Neural progenitor cell (in vitro differentiated cells): ENCODE measurements around the gene SLC4A1.

Experiments used
- EZH2 ChIP-seq: fragments of 200-600 bp; sonication (generic); IDR thresholded peaks from 2 replicates; pipeline ENCODE4 v1.6.1; 2017; ENCODE audit warnings: antibody characterized with exemption, mild to moderate bottlenecking, moderate library complexity
- EZH2phosphoT487 ChIP-seq: fragments of 200-600 bp; sonication (generic); IDR thresholded peaks from 2 replicates; pipeline ENCODE4 v1.6.1; 2017; ENCODE audit warnings: antibody characterized with exemption
- TF ChIP-seq, protein P1 (sequence below): fragments of 200-600 bp; sonication (generic); IDR thresholded peaks from 2 replicates; pipeline ENCODE4 v1.5.1; 2017; ENCODE audit warnings: antibody characterized with exemption, mild to moderate bottlenecking

DNA sequence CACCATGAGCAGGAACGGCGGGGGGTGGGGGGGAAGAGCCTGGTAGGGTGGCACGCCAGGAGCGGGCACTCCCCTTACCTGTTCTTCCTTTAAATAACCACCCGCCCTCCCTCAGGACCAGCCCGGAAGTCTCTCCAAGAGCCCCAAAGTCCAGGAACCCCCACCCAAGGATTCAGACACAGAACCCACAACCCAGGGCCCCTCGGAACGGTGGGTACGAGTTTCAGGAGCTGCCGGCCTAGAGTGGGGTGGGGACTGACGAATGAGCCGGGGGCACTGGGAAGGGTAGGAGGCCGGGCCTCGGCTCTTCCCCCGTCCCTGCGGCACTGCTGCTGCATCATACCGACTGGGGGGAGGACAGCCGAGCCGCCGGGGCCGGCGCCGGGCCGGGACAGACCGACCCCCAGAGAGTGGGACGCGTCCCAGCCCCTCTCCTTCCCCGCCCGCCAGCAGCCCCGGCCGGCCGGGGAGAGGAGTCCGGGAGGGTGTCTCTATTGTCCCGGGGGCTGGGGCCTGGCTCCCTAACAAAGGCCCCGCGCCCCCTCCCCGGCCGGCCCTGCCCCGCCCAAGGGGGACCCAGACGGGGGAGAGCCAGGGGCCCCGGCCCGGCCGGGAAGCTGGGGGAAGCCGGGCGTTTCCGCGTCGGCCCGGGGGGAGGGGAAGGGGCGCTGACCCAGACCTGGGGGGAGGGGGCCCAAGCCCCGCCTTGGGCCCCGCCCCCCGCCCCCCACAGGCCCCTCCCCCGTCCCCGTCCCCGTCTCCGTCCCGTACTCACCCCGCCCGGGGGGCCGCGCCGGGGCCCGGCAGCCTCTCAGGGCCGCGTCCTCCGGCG is 69.0 kb downstream of the SLC4A1 start:
- TF ChIP-seq EZH2 (no peak), EZH2phosphoT487 (no peak)
- TF ChIP-seq, protein P1, sequence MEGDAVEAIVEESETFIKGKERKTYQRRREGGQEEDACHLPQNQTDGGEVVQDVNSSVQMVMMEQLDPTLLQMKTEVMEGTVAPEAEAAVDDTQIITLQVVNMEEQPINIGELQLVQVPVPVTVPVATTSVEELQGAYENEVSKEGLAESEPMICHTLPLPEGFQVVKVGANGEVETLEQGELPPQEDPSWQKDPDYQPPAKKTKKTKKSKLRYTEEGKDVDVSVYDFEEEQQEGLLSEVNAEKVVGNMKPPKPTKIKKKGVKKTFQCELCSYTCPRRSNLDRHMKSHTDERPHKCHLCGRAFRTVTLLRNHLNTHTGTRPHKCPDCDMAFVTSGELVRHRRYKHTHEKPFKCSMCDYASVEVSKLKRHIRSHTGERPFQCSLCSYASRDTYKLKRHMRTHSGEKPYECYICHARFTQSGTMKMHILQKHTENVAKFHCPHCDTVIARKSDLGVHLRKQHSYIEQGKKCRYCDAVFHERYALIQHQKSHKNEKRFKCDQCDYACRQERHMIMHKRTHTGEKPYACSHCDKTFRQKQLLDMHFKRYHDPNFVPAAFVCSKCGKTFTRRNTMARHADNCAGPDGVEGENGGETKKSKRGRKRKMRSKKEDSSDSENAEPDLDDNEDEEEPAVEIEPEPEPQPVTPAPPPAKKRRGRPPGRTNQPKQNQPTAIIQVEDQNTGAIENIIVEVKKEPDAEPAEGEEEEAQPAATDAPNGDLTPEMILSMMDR = no peak
